ENCODE measurements around the gene AGMAT.

Gene AGMAT

GRCh38 chr1:15542388-15543250 is 42.2 kb downstream of the AGMAT start:
- Histone ChIP-seq H3K36me3 (ENCODE audit: control insufficient read depth, insufficient read depth, low read length) (peaks cover 33% of the 10 kb centered on the region), H3K27ac (ENCODE audit: low read depth, low read length) (no peak overlapping the region), H3K27me3 (ENCODE audit: control insufficient read depth, insufficient read depth, low read length) (no peaks in the 10 kb centered on the region), H3K9ac (ENCODE audit: low read length) (no peak overlapping the region), H3K4me3 (ENCODE audit: low read length) (no peak overlapping the region), H3K4me1 (ENCODE audit: control insufficient read depth, insufficient read depth, low read length) (no peaks in the 10 kb centered on the region)

- Histone ChIP-seq H3K4me1 (ENCODE audit: control insufficient read depth, insufficient read depth, low read length) (no peaks in the 10 kb centered on the region), H3K4me3 (ENCODE audit: low read length) (no peak overlapping the region), H3K36me3 (ENCODE audit: control insufficient read depth, insufficient read depth, low read length) (peaks cover 27% of the 10 kb centered on the region), H3K9ac (ENCODE audit: low read length) (no peak overlapping the region), H3K27me3 (ENCODE audit: control insufficient read depth, insufficient read depth, low read length) (no peaks in the 10 kb centered on the region), H3K27ac (ENCODE audit: low read depth, low read length) (no peak overlapping the region)
Observed at GRCh38 chr1:15541231-15541792, 43.5 kb downstream of the AGMAT start.

GRCh38 chr1:15540186-15540585 is 44.7 kb downstream of the AGMAT start:
- Histone ChIP-seq H3K4me1 (ENCODE audit: control insufficient read depth, insufficient read depth, low read length) (no peaks in the 10 kb centered on the region), H3K36me3 (ENCODE audit: control insufficient read depth, insufficient read depth, low read length) (peaks cover 20% of the 10 kb centered on the region)

GRCh38 chr1:15538771-15539170 is 46.1 kb downstream of the AGMAT start:
- Histone ChIP-seq H3K36me3 (ENCODE audit: control insufficient read depth, insufficient read depth, low read length) (peaks cover 20% of the 10 kb centered on the region), H3K27me3 (ENCODE audit: control insufficient read depth, insufficient read depth, low read length) (no peaks in the 10 kb centered on the region), H3K9ac (ENCODE audit: low read length) (no peak overlapping the region), H3K4me1 (ENCODE audit: control insufficient read depth, insufficient read depth, low read length) (no peaks in the 10 kb centered on the region), H3K4me3 (ENCODE audit: low read length) (no peak overlapping the region), H3K27ac (ENCODE audit: low read depth, low read length) (no peak overlapping the region)

More at GRCh38 chr1:15540186-15540585, 44.7 kb downstream of the AGMAT start:
- Histone ChIP-seq H3K27ac (ENCODE audit: low read depth, low read length) (no peak overlapping the region), H3K4me3 (ENCODE audit: low read length) (no peak overlapping the region), H3K9ac (ENCODE audit: low read length) (no peak overlapping the region), H3K27me3 (ENCODE audit: control insufficient read depth, insufficient read depth, low read length) (no peaks in the 10 kb centered on the region)

DNA sequence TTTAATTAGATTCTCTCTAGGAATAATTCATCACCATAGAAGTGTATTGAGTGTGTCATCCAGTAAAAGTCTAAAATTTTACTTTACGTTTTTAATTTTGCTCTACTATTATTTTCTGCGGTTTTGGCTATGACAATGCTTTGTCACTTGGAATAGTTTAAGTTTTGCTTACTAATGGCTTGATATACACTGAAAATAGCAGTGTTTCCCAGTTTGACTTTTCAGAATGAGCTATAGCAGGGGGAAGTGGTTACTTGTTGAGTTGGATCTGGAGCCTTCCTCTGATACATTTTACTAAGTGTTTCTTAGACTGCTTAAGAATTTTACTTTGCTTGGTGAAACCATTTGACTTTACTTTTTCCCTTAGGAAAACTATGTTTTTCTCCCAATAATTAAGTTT is 53.2 kb downstream of the AGMAT start:
- no peak overlapping the region for H3K9ac ChIP-seq (ENCODE audit: low read length)

GRCh38 chr1:15531003-15531402 is 53.8 kb downstream of the AGMAT start:
- H3K36me3 ChIP-seq (ENCODE audit: control insufficient read depth, insufficient read depth, low read length), result peaks cover 2% of the 10 kb centered on the region
- H3K27me3 ChIP-seq (ENCODE audit: control insufficient read depth, insufficient read depth, low read length), result no peaks in the 10 kb centered on the region
- no peak overlapping the region for H3K4me3 ChIP-seq (ENCODE audit: low read length)
- no peak overlapping the region for H3K27ac ChIP-seq (ENCODE audit: low read depth, low read length)
- H3K9ac ChIP-seq (ENCODE audit: low read length), result no peak overlapping the region
- peaks cover 11% of the 10 kb centered on the region for H3K4me1 ChIP-seq (ENCODE audit: control insufficient read depth, insufficient read depth, low read length)

More for the DNA sequence above, 53.2 kb downstream of the AGMAT start:
- Histone ChIP-seq H3K27me3 (ENCODE audit: control insufficient read depth, insufficient read depth, low read length) (no peaks in the 10 kb centered on the region), H3K36me3 (ENCODE audit: control insufficient read depth, insufficient read depth, low read length) (peaks cover 2% of the 10 kb centered on the region), H3K27ac (ENCODE audit: low read depth, low read length) (no peak overlapping the region), H3K4me1 (ENCODE audit: control insufficient read depth, insufficient read depth, low read length) (peaks cover 8% of the 10 kb centered on the region), H3K4me3 (ENCODE audit: low read length) (no peak overlapping the region)

DNA sequence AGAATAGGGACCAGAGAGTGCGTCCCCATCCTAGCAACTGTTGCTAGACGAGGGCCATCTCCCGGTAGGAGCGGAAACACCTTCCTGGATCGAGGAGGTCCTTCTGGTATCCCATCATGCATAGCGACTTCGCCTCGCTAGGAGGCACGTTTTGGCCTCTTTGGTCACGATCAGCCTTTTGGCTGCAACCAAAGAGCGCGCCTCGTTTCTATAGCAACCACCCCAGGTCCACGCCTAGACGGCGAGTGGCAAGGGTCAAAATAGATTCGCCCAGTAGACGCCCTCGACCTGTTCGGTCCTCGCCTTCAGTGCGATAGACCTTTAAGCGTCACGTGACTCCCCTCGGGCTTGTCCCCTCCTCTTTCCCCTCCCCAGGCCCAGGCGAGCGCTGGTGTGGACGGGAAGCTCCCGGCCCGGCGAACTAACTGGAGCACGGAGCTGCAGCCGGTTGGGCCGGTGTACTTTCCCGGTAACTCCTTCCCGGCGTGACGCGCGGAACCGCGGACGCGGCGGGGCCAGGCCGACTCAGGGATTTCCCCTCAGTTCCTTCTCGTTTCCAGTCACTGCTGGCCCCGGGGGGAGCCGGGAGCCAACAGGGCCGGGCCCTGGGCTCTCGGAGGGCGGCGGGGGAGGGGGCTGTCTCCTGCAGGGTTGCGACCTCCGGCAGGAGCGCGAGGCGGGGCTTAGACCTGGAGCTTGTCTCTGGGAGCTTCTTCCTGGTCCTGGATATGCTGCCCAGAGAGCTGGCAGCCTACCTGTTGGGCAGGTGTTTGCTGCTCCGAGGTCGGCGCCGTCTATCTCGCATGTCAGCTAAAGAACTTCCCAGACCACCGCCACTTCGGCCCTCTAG is 58.1 kb downstream of the AGMAT start, which contains the start of gene DNAJC16:
Gene DNAJC16, plus strand, starts transcription at position 359 of the 850 bp plus-strand sequence. CDS start 2,258 bp downstream, outside the sequence.
- H3K9ac ChIP-seq (ENCODE audit: low read length), result peak within 1 kb of the TSS; percentile 92
- H3K4me1 ChIP-seq (ENCODE audit: control insufficient read depth, insufficient read depth, low read length), result peaks cover 22% of the 10 kb centered on the region
- H3K36me3 ChIP-seq (ENCODE audit: control insufficient read depth, insufficient read depth, low read length), result peaks cover 2% of the 10 kb centered on the region
- peak within 1 kb of the TSS; percentile 93 for H3K4me3 ChIP-seq (ENCODE audit: low read length)
- no peaks in the 10 kb centered on the region for H3K27me3 ChIP-seq (ENCODE audit: control insufficient read depth, insufficient read depth, low read length)
- peak within 1 kb of the TSS; percentile 100 for H3K27ac ChIP-seq (ENCODE audit: low read depth, low read length)

GRCh38 chr1:15526021-15526489 is 58.8 kb downstream of the AGMAT start:
- peak overlapping the region; percentile 100 for H3K27ac ChIP-seq (ENCODE audit: low read depth, low read length)
- peaks cover 2% of the 10 kb centered on the region for H3K36me3 ChIP-seq (ENCODE audit: control insufficient read depth, insufficient read depth, low read length)
- no peaks in the 10 kb centered on the region for H3K27me3 ChIP-seq (ENCODE audit: control insufficient read depth, insufficient read depth, low read length)
- H3K4me3 ChIP-seq (ENCODE audit: low read length), result peak overlapping the region; percentile 82
- H3K4me1 ChIP-seq (ENCODE audit: control insufficient read depth, insufficient read depth, low read length), result peaks cover 22% of the 10 kb centered on the region
- no peak overlapping the region for H3K9ac ChIP-seq (ENCODE audit: low read length)

DNA sequence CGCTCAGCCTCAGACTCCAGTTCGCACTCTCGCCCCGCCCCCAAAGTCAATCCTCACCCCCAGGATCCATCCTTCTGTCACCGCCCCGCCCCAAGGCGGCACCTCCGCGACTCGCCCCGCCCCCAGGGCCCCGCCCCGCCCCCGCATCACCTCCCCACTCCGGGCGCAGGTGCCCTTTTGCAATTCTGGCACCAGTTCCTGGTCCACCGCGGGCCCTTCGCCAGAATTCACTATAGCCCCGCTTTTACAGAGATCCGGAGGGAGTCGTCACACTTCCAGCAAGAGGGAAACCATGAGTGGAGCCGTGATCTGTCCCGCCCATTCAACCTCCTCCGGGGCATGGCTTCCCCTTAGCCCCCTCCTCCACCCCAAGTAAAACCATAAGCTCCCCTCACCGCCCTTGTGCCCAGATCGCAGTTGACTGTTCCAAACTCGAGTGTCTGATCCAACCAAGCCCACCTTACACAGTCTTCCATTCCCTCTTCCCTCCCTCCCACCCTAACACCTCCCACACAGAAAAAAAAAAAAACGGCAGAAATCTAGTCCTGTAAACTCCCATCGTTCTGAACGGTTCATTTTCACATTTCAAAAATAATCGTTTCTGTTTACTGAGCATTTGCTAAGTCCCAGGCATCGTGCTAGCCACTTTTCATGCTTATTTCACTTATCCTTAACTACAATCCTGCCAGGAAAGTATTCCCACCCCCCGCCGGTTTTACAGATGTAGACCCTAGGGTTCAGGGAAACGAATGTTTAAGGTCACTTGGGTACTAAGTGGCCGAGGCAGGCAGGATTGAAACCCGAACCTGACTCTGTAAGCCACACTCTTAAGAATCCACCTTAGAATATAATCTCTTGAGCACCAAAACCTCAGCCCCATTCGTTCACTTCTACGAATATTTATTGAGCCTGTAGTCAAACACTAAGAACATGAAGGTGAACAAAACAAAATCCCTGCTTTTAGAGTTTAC is 59.5 kb downstream of the AGMAT start:
- H3K4me3 ChIP-seq (ENCODE audit: low read length), result peak overlapping the region; percentile 82
- H3K27me3 ChIP-seq (ENCODE audit: control insufficient read depth, insufficient read depth, low read length), result no peaks in the 10 kb centered on the region
- peak overlapping the region; percentile 35 for H3K9ac ChIP-seq (ENCODE audit: low read length)
- peaks cover under 1% of the 10 kb centered on the region for H3K36me3 ChIP-seq (ENCODE audit: control insufficient read depth, insufficient read depth, low read length)
- H3K4me1 ChIP-seq (ENCODE audit: control insufficient read depth, insufficient read depth, low read length), result peaks cover 22% of the 10 kb centered on the region
- H3K27ac ChIP-seq (ENCODE audit: low read depth, low read length), result peak overlapping the region; percentile 100

DNA sequence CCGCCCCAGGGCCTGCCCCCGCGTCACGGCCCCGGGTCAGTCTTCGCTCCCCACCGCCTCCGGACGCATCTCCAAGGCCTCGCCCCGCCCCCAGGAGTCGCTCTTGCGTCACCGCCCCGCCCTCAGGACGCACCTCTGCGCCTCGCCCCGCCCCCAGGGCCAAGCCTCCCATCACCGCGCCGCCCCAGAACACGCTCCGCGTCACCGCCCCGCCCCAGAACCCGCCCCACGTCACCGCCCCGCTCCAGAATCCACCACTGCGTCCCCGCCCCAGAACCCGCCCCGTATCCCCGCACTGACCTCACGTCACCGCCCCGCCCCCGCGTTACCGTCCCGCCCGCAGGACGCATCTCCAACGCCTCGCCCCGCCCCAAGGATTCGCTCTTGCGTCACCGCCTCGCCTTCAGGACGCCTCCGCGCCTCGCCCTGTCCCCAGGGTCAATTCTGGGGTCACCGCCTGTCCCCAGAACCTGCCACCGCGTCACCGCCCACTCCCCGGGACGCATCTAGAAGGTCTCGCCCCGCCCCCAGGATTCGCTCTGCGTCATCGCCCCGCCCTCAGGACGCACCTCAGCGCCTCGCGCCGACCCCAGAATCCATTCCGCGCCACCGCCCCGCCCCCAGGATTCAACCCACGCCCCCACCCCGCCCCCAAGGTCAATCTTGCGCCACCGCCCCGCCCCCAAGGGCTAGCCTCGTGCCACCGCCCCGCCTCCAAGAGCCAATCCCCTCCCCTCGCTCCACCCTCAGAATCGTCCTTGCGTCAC is 60.4 kb downstream of the AGMAT start:
- no peaks in the 10 kb centered on the region for H3K27me3 ChIP-seq (ENCODE audit: control insufficient read depth, insufficient read depth, low read length)
- peak overlapping the region; percentile 74 for H3K4me3 ChIP-seq (ENCODE audit: low read length)
- H3K4me1 ChIP-seq (ENCODE audit: control insufficient read depth, insufficient read depth, low read length), result peaks cover 22% of the 10 kb centered on the region
- no peak overlapping the region for H3K9ac ChIP-seq (ENCODE audit: low read length)
- no peaks in the 10 kb centered on the region for H3K36me3 ChIP-seq (ENCODE audit: control insufficient read depth, insufficient read depth, low read length)
- peak overlapping the region; percentile 100 for H3K27ac ChIP-seq (ENCODE audit: low read depth, low read length)

DNA sequence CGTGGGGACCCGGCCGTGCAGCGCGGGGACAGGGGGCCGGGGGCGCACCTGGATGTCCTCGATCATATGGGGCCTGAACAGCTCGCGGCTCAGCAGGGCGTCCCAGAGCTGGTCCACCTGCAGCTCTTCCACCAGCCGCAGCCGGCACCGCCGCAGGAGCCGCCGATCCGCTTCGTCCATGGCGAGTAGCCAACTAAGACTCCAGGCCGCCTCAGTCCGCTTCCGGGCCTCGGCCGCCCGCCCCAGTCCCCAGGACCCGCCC is 60.9 kb downstream of the AGMAT start, which contains the start of gene CASP9:
Gene CASP9, minus strand, starts transcription at position 195 of the 262 bp plus-strand sequence. Its CDS starts 15 bp downstream, at position 180.
- Histone ChIP-seq H3K36me3 (ENCODE audit: control insufficient read depth, insufficient read depth, low read length) (no peaks in the 10 kb centered on the region), H3K27me3 (ENCODE audit: control insufficient read depth, insufficient read depth, low read length) (no peaks in the 10 kb centered on the region), H3K27ac (ENCODE audit: low read depth, low read length) (peak within 1 kb of the TSS; percentile 100), H3K4me1 (ENCODE audit: control insufficient read depth, insufficient read depth, low read length) (peaks cover 22% of the 10 kb centered on the region), H3K4me3 (ENCODE audit: low read length) (peak within 1 kb of the TSS; percentile 91), H3K9ac (ENCODE audit: low read length) (peak within 1 kb of the TSS; percentile 77)

Measured in rectal smooth muscle tissue (tissue), 1 donor.